CD4-positive, alpha-beta T cell (primary cell): ENCODE measurements around the gene IGFALS. TPM values are rescaled to one million over a fixed set of nuclear protein-coding genes. Genes with fewer than 3 reads are reported as not detected.

Experiments used
- ATAC-seq: fragments of 200-7000 bp; cut with Tn5 transposase; one replicate; pipeline ENCODE4 v1.10.0; 2022; ENCODE audit warnings: mild to moderate bottlenecking; ENCODE audit not compliant: poor library complexity
- CTCF ChIA-PET: fragments of 350-600 bp; sonication (Branson Sonifier 250); formaldehyde crosslinking; loops from one replicate; lab custom pipeline; 2021; ENCODE audit warnings: antibody characterized with exemption, inconsistent platforms; lab: Charles Lee
- POLR2A ChIA-PET: fragments of 350-600 bp; sonication (Branson Sonifier 250); formaldehyde crosslinking; loops from one replicate; lab custom pipeline; 2021; ENCODE audit warnings: antibody characterized with exemption, inconsistent platforms; lab: Charles Lee
- DNase-seq, 14 experiments: peaks; one replicate each; pipeline ENCODE4 v3.0.0-alpha.2; 2013 to 2020; ENCODE audit warnings: mixed read lengths in 2 of 14
- H3K27ac ChIP-seq, 2 donors: one replicate each; pipeline versions ENCODE4 v1.5.1 to v1.7.0; 2013; ENCODE audit warnings: low read length in 2 of 2, low read depth in 1 of 2, mild to moderate bottlenecking in 1 of 2
- H3K27me3 ChIP-seq, 2 experiments: 1 replicate in 1 of 2; 2 replicates in 1 of 2; pipeline versions ENCODE4 v1.6.1 to v1.7.0; 2013; ENCODE audit warnings: low read length in 2 of 2, control low read depth in 1 of 2, mild to moderate bottlenecking in 1 of 2, moderate library complexity in 1 of 2; ENCODE audit not compliant: insufficient read depth in 2 of 2, control insufficient read depth in 1 of 2
- H3K36me3 ChIP-seq: one replicate; pipeline ENCODE4 v1.6.1; 2013; ENCODE audit warnings: low read length, control low read depth; ENCODE audit not compliant: insufficient read depth
- H3K4me1 ChIP-seq: one replicate; pipeline ENCODE4 v1.6.1; 2013; ENCODE audit warnings: low read length, control low read depth; ENCODE audit not compliant: insufficient read depth
- H3K4me3 ChIP-seq: one replicate; pipeline ENCODE4 v1.5.1; 2013; ENCODE audit warnings: mild to moderate bottlenecking, low read length, moderate library complexity
- H3K9me3 ChIP-seq, 2 experiments: 1 replicate in 1 of 2; 2 replicates in 1 of 2; pipeline versions ENCODE4 v1.6.1 to v1.7.0; 2013; ENCODE audit warnings: low read length in 2 of 2, mild to moderate bottlenecking in 2 of 2, control low read depth in 1 of 2, moderate library complexity in 1 of 2; ENCODE audit not compliant: control insufficient read depth in 1 of 2, insufficient read depth in 1 of 2
- H3K27ac Mint-ChIP-seq: one replicate; pipeline ENCODE4 v1.8.0; 2020; ENCODE audit warnings: mixed read lengths
- H3K27me3 Mint-ChIP-seq: one replicate; pipeline ENCODE4 v1.8.0; 2021; ENCODE audit warnings: mixed read lengths
- H3K36me3 Mint-ChIP-seq: one replicate; pipeline ENCODE4 v1.8.0; 2021; ENCODE audit warnings: low read depth, mixed read lengths
- H3K4me1 Mint-ChIP-seq: one replicate; pipeline ENCODE4 v1.8.0; 2021; ENCODE audit warnings: low read depth, mixed read lengths
- H3K4me3 Mint-ChIP-seq: one replicate; pipeline ENCODE4 v1.8.0; 2020; ENCODE audit warnings: mild to moderate bottlenecking, mixed read lengths
- H3K9me3 Mint-ChIP-seq: one replicate; pipeline ENCODE4 v1.8.0; 2020; ENCODE audit warnings: mixed read lengths
- CTCF ChIP-seq: fragments of 200-600 bp; IDR thresholded peaks from one replicate; pipeline ENCODE4 v1.8.0; 2022; ENCODE audit warnings: antibody characterized with exemption, mild to moderate bottlenecking
- intact Hi-C, 2 experiments: fragments of 100-400 bp; cut with DNase I in 1 of 2; cut with micrococcal nuclease in 1 of 2; formaldehyde crosslinking; loops; one replicate each; pipeline versions ENCODE4 v1.15.1 to v1.9.0; 2023 to 2025; cut with DNase I, micrococcal nuclease
- total RNA-seq, 174 experiments: library from RNA in 2 of 174; stranded (reverse) in 2 of 174; gene quantifications; one replicate each; pipeline ENCODE4 v1.2.3 and lab custom pipeline; 2021 to 2026

Gene IGFALS
- total RNA-seq, 2 experiments from 2014 or later, result 0.67 to 0.80 TPM

- POLR2A ChIA-PET, result interaction anchor here (0.7 to 7.9 kb wide), 2 partner anchors 13 to 91 kb away, joined by 3 to 163 read pairs; partner anchors contain the start of genes JPT2, NUBP2 and SPSB3
- Histone ChIP-seq H3K4me1 (peaks cover 26% of the 10 kb centered on the region), H3K9me3 (no peaks in the 10 kb centered on the region), H3K27me3 (no peaks in the 10 kb centered on the region), H3K36me3 (peaks cover 45% of the 10 kb centered on the region), H3K27ac (no peak overlapping the region), H3K4me3 (no peak overlapping the region)
- intact Hi-C loops, result loop anchor here in 1 of 2 experiments (5.0 kb wide), 1 partner anchor 173 kb away; the partner anchor contains the start of gene MSRB1
- H3K36me3 Mint-ChIP-seq, result peaks cover 35% of the 10 kb centered on the region
- CTCF ChIA-PET, result no interaction called here
- no peak for TF ChIP-seq CTCF
- H3K9me3 Mint-ChIP-seq, result no peaks in the 10 kb centered on the region
- no peak for DNase-seq
- no peak overlapping the region for H3K27ac Mint-ChIP-seq
- peaks cover 15% of the 10 kb centered on the region for H3K4me1 Mint-ChIP-seq
- no peak overlapping the region for H3K4me3 Mint-ChIP-seq
- no peaks in the 10 kb centered on the region for H3K27me3 Mint-ChIP-seq
- ATAC-seq, result no peak
These were observed 24.6 kb downstream of the IGFALS start for GRCh38 chr16:1768767-1769401.

GRCh38 chr16:1768061-1768766 lies 25.3 kb downstream of the IGFALS start:
- Histone ChIP-seq H3K36me3 (peaks cover 48% of the 10 kb centered on the region), H3K4me1 (peaks cover 23% of the 10 kb centered on the region), H3K27me3 (no peaks in the 10 kb centered on the region), H3K9me3 (no peaks in the 10 kb centered on the region), H3K27ac (no peak overlapping the region), H3K4me3 (no peak overlapping the region)
- ChIA-PET POLR2A (interaction anchor here (0.7 to 7.9 kb wide), 2 partner anchors 13 to 90 kb away, joined by 3 to 163 read pairs; partner anchors contain the start of genes JPT2, NUBP2 and SPSB3), CTCF (no interaction called here)
- no peaks in the 10 kb centered on the region for H3K27me3 Mint-ChIP-seq
- peaks cover 12% of the 10 kb centered on the region for H3K4me1 Mint-ChIP-seq
- H3K36me3 Mint-ChIP-seq, result peaks cover 35% of the 10 kb centered on the region
- H3K9me3 Mint-ChIP-seq, result no peaks in the 10 kb centered on the region
- DNase-seq, result no peak
- no peak for TF ChIP-seq CTCF
- H3K4me3 Mint-ChIP-seq, result peak overlapping the region; percentile 18
- intact Hi-C loops, result loop anchor here in 1 of 2 experiments (5.0 kb wide), 1 partner anchor 174 kb away; the partner anchor contains the start of gene MSRB1
- H3K27ac Mint-ChIP-seq, result no peak overlapping the region
- ATAC-seq, result no peak

GRCh38 chr16:1767116-1767994 lies 26.1 kb downstream of the IGFALS start:
- H3K4me3 Mint-ChIP-seq, result no peak overlapping the region
- Histone ChIP-seq H3K9me3 (no peaks in the 10 kb centered on the region), H3K27me3 (no peaks in the 10 kb centered on the region), H3K36me3 (peaks cover 56% of the 10 kb centered on the region), H3K4me3 (no peak overlapping the region), H3K27ac (no peak overlapping the region), H3K4me1 (peaks cover 22% of the 10 kb centered on the region)
- peaks cover 33% of the 10 kb centered on the region for H3K36me3 Mint-ChIP-seq
- POLR2A ChIA-PET, result interaction anchor here (7.9 kb wide), 1 partner anchor 14 kb away, joined by 163 read pairs; the partner anchor contains the start of genes NUBP2 and SPSB3
- no peak for ATAC-seq
- H3K27me3 Mint-ChIP-seq, result no peaks in the 10 kb centered on the region
- H3K27ac Mint-ChIP-seq, result peak overlapping the region; percentile 20
- H3K9me3 Mint-ChIP-seq, result no peaks in the 10 kb centered on the region
- intact Hi-C loops, result loop anchor here in 1 of 2 experiments (5.0 kb wide), 1 partner anchor 175 kb away; the partner anchor contains the start of gene MSRB1
- CTCF ChIA-PET, result no interaction called here
- no peak for TF ChIP-seq CTCF
- no peak for DNase-seq
- H3K4me1 Mint-ChIP-seq, result peaks cover 12% of the 10 kb centered on the region
